ENCODE results near the gene CPEB3.

Gene CPEB3

DNA sequence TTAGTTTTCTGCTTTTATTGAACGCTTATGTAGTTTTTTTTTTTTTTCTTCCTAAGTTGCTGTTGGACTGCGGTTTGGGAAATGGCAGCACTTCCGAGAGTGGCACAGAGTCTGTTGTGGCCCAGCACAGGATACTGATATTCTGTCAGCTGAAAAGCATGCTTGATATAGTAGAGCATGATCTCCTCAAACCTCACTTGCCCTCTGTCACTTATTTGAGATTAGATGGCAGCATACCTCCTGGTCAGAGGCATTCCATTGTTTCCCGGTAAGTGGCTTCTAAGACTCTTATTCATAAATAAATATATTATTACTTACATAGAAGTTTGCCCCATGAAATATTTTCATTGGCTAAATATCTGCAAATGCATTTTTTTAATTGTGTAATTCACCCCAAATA is 266.2 kb downstream of the CPEB3 start:
- Histone ChIP-seq H3K9me3 (ENCODE audit: low read depth, low read length) (no peaks in the 10 kb centered on the region), H3K27ac (no peak overlapping the region), H3K9ac (ENCODE audit: insufficient read length) (no peak overlapping the region), H3K4me3 (no peak overlapping the region), H3K36me3 (ENCODE audit: insufficient read depth, low read length) (peaks cover 19% of the 10 kb centered on the region; the same call in 1 of the 2 replicates)
- no peak for DNase-seq (ENCODE audit: low read depth, low spot score)
- TF ChIP-seq FOXP2 (optimal IDR thresholded peaks at IDR 0.05; ENCODE audit: control extremely low read depth, extremely low read length, insufficient read depth), result no peak
- no peak for TF ChIP-seq EZH2 (IDR thresholded peaks at IDR 0.05)
- no peak for TF ChIP-seq POLR2AphosphoS5 (IDR thresholded peaks at IDR 0.05; ENCODE audit: borderline replicate concordance, low read depth, low read length)

DNA sequence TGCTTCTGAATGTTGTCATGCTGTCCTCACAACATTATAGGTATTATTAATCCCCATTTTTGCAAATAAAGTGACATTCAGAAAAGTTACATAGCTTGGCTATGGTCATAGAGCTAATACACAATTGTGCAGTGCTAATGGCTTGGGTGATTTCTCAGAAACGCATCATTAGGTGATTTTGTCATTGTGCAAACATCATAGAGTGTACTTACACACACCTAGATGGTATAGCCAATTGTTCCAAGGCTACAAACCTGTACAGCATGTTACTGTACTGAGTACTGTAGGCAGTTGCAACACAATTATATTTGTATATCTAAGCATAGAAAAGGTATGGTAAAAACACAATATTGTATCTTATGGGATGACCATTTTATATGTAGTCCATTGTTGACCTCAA is 276.3 kb downstream of the CPEB3 start:
- peaks cover 32% of the 10 kb centered on the region for H3K36me3 ChIP-seq (ENCODE audit: insufficient read depth, low read length)
- no peak overlapping the region for H3K4me3 ChIP-seq
- no peak overlapping the region for H3K9ac ChIP-seq (ENCODE audit: insufficient read length)
- TF ChIP-seq POLR2AphosphoS5 (IDR thresholded peaks at IDR 0.05; ENCODE audit: borderline replicate concordance, low read depth, low read length), result no peak
- no peak for TF ChIP-seq EZH2 (IDR thresholded peaks at IDR 0.05)
- no peak for TF ChIP-seq FOXP2 (optimal IDR thresholded peaks at IDR 0.05; ENCODE audit: control extremely low read depth, extremely low read length, insufficient read depth)
- no peak overlapping the region for H3K27ac ChIP-seq
- no peaks in the 10 kb centered on the region for H3K9me3 ChIP-seq (ENCODE audit: low read depth, low read length)
- no peak for DNase-seq (ENCODE audit: low read depth, low spot score)

DNA sequence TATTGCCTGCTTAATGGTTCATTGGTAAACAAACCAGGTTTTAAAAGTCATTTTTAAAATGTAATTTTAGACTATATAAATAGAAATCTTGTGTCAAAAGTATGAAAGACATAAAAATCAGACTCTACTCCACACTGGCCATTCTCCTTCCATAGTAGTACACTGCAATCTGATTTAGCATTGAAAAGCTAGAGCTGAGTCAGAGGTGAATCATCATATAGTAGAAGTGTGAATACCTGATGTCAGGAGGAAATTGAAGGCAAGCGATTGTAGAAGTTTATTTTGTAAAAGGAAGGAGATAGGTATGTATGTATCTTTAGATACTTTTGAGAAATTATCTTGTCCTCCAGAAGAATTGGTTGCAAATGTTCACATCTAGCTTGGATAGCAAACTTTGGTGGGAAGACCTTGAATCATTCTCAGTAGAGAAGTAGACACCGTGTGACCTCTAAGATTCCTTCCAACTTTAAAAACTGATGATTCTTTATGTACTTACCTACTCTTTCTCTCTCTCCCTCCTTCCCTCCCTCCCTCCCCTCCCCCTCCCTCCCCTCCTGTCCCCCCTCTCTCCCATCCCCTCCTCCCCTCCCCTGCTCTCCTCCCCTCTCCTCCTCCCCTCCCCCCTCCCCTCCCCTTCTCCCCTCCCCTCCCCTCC is 279.2 kb downstream of the CPEB3 start:
- H3K27ac ChIP-seq, result no peak overlapping the region
- DNase-seq (ENCODE audit: low read depth, low spot score), result no peak
- H3K4me3 ChIP-seq, result no peak overlapping the region
- H3K36me3 ChIP-seq (ENCODE audit: insufficient read depth, low read length), result peaks cover 12% of the 10 kb centered on the region
- no peak overlapping the region for H3K9ac ChIP-seq (ENCODE audit: insufficient read length)
- no peaks in the 10 kb centered on the region for H3K9me3 ChIP-seq (ENCODE audit: low read depth, low read length)
- no peak for TF ChIP-seq FOXP2 (optimal IDR thresholded peaks at IDR 0.05; ENCODE audit: control extremely low read depth, extremely low read length, insufficient read depth)
- TF ChIP-seq POLR2AphosphoS5 (IDR thresholded peaks at IDR 0.05; ENCODE audit: borderline replicate concordance, low read depth, low read length), result no peak
- TF ChIP-seq EZH2 (IDR thresholded peaks at IDR 0.05), result no peak

DNA sequence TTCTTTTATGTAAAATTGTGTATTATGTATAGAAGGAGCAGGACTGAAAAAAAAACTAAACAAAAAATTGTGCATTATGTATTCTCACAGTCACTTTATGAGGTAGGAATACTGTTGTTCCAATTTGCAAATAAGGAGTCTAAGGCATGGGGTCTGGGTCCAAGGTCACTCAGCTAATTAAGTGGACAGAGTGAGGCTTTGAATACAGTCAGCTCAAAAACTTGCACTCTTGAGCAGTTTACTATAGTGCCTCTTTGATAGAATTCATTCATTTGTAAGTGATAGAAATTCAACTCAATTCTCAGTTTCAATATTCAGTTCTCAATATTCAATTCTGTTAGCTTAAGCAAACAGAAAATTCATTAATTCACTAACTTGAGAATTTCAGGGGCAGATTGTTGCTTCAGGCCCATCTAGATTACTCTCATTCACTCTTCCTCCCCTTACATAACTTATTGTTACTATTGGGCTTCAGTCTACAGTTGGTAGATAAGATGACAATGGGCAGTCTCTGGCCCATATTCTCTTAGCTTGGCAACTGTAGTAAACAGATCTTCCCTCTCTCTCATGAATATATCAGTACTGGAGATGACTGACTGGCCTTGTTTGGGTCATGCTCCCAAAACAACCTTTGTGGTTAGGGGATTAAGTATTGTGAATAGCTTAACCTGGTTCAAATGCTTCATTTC is 280.7 kb downstream of the CPEB3 start:
- no peak overlapping the region for H3K4me3 ChIP-seq
- no peak for DNase-seq (ENCODE audit: low read depth, low spot score)
- H3K36me3 ChIP-seq (ENCODE audit: insufficient read depth, low read length), result peaks cover 10% of the 10 kb centered on the region
- no peak for TF ChIP-seq EZH2 (IDR thresholded peaks at IDR 0.05)
- TF ChIP-seq POLR2AphosphoS5 (IDR thresholded peaks at IDR 0.05; ENCODE audit: borderline replicate concordance, low read depth, low read length), result no peak
- no peak for TF ChIP-seq FOXP2 (optimal IDR thresholded peaks at IDR 0.05; ENCODE audit: control extremely low read depth, extremely low read length, insufficient read depth)
- H3K27ac ChIP-seq, result no peak overlapping the region
- no peaks in the 10 kb centered on the region for H3K9me3 ChIP-seq (ENCODE audit: low read depth, low read length)
- no peak overlapping the region for H3K9ac ChIP-seq (ENCODE audit: insufficient read length)

DNA sequence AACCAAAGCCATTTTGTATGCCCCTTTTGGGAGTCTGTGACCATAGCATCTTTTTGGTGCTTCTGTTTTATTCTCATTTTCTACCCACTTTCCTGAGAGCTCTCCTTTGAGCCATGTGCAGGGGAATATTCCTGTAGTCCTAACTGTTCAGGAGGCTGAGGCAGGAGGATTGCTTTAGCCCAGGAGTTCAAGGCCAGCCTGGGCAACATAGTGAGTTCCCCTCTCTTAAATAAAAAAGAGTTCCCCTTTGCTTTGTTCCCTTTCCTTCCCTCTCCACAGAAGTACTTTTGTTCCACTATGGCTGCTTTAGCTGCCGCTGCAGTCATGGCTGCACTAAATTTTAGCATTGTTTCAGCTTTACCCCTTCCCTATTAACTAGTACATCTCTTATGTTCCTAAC is 281.4 kb downstream of the CPEB3 start:
- no peak overlapping the region for H3K9ac ChIP-seq (ENCODE audit: insufficient read length)
- H3K4me3 ChIP-seq, result no peak overlapping the region
- H3K27ac ChIP-seq, result no peak overlapping the region
- H3K36me3 ChIP-seq (ENCODE audit: insufficient read depth, low read length), result peaks cover 13% of the 10 kb centered on the region
- no peak for DNase-seq (ENCODE audit: low read depth, low spot score)
- TF ChIP-seq EZH2 (IDR thresholded peaks at IDR 0.05) (no peak), POLR2AphosphoS5 (IDR thresholded peaks at IDR 0.05; ENCODE audit: borderline replicate concordance, low read depth, low read length) (no peak), FOXP2 (optimal IDR thresholded peaks at IDR 0.05; ENCODE audit: control extremely low read depth, extremely low read length, insufficient read depth) (no peak)
- H3K9me3 ChIP-seq (ENCODE audit: low read depth, low read length), result no peaks in the 10 kb centered on the region

DNA sequence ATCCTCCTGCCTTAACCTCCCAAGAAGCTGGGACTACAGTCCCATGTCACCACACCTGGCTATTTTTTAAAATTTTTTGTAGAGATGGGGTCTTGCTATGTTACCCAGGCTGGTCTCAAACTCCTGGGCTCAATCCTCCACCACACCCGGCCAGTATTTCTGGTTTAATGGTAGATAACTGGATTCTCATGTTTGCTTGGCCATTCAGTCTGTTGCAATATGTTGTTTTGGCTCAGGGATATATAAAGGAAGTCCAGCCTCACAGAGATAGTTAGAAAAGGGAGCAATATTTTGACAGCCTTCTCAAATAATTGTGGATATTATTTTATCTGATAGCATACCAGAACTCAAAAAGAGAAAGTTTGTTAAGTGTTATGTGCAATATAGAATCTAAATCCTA is 284.9 kb downstream of the CPEB3 start:
- DNase-seq (ENCODE audit: low read depth, low spot score), result no peak
- Histone ChIP-seq H3K4me3 (no peak overlapping the region), H3K36me3 (ENCODE audit: insufficient read depth, low read length) (peaks cover 10% of the 10 kb centered on the region; the same call in 1 of the 2 replicates), H3K27ac (no peak overlapping the region), H3K9me3 (ENCODE audit: low read depth, low read length) (no peaks in the 10 kb centered on the region), H3K9ac (ENCODE audit: insufficient read length) (no peak overlapping the region)
- TF ChIP-seq FOXP2 (optimal IDR thresholded peaks at IDR 0.05; ENCODE audit: control extremely low read depth, extremely low read length, insufficient read depth), result no peak
- TF ChIP-seq POLR2AphosphoS5 (IDR thresholded peaks at IDR 0.05; ENCODE audit: borderline replicate concordance, low read depth, low read length), result no peak
- no peak for TF ChIP-seq EZH2 (IDR thresholded peaks at IDR 0.05)

DNA sequence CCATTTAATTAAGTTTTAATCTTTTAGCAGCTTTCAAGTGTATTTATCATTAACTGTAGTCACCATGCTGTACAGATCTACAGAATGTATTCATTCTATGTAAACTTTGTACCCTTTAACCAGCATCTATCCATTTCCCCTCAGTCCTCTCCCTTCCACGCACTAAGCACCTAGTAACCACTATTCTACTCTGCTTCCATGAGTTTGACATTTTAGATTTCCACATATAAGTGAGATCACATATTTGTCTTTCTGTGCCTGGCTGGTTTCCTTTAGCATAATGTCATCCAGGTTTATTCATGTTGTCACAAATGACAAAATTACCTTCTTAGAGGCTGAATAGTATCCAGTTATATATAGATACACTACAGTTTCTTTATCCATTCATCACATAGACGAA is 287.6 kb downstream of the CPEB3 start:
- H3K36me3 ChIP-seq (ENCODE audit: insufficient read depth, low read length), result peaks cover 20% of the 10 kb centered on the region
- no peak overlapping the region for H3K4me3 ChIP-seq
- no peak for TF ChIP-seq FOXP2 (optimal IDR thresholded peaks at IDR 0.05; ENCODE audit: control extremely low read depth, extremely low read length, insufficient read depth)
- no peak for TF ChIP-seq POLR2AphosphoS5 (IDR thresholded peaks at IDR 0.05; ENCODE audit: borderline replicate concordance, low read depth, low read length)
- TF ChIP-seq EZH2 (IDR thresholded peaks at IDR 0.05), result no peak
- no peak overlapping the region for H3K9ac ChIP-seq (ENCODE audit: insufficient read length)
- H3K27ac ChIP-seq, result no peak overlapping the region
- no peak for DNase-seq (ENCODE audit: low read depth, low spot score)
- H3K9me3 ChIP-seq (ENCODE audit: low read depth, low read length), result no peaks in the 10 kb centered on the region

DNA sequence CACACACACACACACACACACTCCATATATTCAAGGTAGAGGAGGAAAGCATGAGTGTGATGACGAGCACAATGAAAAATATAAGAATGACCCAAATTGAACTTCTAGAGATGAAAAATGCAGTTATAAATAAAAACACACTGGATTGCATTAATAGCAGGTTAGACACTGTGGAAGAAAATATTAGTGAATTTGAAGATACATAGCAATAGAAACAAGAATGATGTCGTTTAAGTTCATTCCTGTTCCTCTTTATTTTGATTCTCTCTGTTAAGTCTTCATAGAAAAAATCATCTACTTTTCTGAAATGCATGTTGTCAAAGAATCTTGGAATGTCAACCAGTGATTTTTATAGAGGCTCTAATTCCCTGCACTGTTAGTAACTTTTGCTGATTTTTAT is 288.9 kb downstream of the CPEB3 start:
- Histone ChIP-seq H3K9me3 (ENCODE audit: low read depth, low read length) (no peaks in the 10 kb centered on the region), H3K4me3 (no peak overlapping the region), H3K27ac (no peak overlapping the region), H3K9ac (ENCODE audit: insufficient read length) (no peak overlapping the region), H3K36me3 (ENCODE audit: insufficient read depth, low read length) (peaks cover 30% of the 10 kb centered on the region)
- DNase-seq (ENCODE audit: low read depth, low spot score), result no peak
- TF ChIP-seq POLR2AphosphoS5 (IDR thresholded peaks at IDR 0.05; ENCODE audit: borderline replicate concordance, low read depth, low read length) (no peak), EZH2 (IDR thresholded peaks at IDR 0.05) (no peak), FOXP2 (optimal IDR thresholded peaks at IDR 0.05; ENCODE audit: control extremely low read depth, extremely low read length, insufficient read depth) (no peak)
